Islet precursor cell (in vitro differentiated cells): Measurements from ENCODE around the gene TFCP2L1.

ENCODE experiments used
- DNase-seq: peaks from one replicate; pipeline ENCODE4 v3.0.0-alpha.2; 2018

Gene TFCP2L1

DNA sequence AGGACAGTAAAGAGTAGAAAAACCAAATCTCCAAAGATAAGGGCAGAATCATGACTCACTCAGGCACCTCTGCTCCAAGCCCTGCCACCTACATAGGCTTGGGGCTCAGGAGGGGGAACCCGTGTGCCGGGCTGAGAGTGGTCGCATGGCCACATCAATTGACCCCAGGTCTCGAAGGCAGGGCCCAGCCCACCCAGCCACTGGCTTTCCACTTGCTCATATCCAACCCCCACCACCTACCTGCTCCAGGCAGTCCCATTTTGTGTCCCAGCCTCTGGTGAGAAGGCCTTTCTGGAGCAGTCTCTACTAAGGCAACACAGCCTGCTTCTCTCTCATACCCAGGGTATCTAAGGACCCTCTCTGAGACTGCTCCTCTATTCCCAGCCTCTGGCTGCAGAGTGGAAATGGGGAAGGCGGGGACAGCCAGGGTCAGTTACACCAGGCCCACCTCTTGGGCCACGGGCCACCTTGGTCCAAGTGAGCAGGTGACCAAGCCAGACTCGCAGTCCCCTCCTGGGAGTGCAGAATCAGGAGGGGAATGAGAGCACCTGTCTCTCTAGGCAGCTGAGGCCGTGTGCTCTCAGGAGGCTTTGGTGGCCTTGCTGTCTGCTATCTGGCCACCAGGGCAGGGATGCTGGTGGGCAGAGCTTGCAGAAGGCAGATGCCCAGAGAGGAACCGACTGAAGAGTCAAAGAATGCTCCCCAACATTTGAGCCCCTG, 20.8 kb downstream of the TFCP2L1 start:
- DNase-seq = peak; percentile 40

DNA sequence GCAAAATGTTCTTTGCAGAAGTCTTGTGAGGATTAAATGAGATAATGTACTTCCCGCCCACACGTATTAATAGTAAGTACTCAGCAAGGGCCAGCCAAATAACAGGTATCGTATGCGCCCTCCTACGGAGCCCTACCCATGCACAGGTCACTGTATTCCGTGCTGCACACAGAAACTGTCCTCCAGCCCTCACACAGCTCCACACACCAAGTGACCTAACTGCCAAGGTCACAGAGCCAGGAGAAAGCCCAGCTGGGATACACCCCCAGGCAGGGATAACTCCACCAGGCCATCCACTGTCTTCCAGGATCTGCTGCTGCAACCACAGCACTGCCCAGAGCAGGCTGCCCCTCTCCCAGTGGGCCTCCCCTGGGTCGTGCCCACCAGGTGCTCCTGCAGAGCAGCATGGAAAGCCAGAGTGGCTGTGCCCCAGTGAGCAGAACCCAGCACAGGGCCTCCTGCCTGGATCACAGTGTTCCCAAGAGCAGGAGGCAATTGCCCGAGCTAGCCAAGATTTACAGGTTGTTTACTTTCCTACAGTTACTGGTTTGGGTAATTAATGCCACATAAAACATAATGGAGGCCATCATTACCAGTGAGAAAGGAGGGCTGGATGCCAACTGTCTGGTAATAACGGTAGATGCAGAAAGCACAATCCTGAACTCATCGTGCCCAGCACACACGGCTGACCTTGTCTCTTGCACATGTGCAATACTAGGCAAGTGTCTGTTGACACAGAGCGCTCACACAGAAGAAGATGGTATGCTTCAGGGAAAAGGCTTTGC, 24.4 kb downstream of the TFCP2L1 start:
- peak; percentile 52 for DNase-seq

DNA sequence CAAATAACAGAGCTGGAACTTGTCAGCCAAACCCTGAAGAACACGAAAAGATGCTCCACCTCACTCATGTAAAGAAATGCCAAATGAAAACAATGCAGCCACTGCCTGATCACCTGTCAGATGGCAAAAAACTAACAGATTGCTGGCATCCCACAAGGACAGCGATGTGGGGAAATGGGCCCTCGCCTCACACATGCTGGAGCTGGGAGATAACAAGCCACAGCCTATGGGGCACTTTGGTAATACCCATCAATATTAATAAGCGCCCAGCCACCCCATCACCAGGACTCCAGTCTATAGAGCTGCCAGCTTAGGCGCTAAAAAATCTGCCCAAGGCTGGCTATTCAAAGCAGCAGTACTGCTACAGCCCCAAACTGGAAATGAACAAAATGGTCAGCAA, 27.0 kb downstream of the TFCP2L1 start:
- DNase-seq = no peak

DNA sequence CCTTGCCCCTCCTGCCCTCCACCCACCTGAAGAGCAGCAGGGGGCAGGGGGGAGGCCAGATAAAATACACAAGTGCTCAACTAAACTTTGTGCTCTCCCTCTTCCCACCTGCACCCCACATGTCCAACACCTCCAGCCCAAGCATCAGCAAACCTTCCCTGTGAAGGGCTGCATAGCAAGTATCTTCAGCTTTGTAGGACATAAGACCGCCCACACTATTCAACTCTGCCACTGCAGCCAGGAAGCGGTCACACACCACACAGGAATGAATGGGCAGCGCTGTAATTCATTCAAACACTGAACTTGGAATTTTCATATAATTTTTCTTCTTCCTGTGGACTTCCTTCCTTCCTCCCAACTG, 27.5 kb downstream of the TFCP2L1 start:
- DNase-seq = peak; percentile 34

DNA sequence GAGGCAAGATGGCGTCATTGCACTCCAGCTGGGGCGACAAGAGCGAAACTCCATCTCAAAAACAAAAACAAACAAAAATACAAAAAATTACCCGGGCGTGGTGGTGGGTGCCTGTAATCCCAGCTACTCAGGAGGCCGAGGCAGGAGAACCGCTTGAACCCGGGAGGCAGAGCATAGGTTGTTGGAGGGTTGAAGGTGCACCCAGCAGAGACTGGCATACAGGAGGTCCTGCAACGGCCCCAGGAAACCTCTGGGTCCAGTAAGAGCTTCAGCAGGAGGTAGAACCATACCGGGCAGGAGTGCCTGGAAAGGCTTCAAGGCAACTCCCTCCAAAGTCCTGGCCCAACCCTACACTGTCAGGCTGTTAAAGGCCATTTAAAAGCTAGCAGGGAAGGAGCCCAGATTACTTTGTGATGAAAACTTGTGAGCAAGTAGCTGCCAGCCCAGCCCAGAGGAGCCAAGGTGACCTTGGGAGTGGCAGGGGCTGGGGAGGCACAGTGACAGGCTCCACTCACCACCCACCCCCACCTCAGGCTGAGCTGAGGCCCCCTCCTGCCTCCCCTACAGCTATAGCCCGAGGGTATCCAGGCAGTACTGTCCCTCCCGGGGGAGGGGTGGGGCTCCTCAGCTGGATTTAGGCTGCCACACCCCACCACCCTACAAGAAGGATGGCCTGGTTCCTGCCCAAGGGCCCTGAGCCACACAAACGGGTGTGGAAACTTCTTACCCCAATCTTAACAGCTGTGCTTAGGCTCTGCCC, 28.1 kb downstream of the TFCP2L1 start:
- peak; percentile 20 for DNase-seq

DNA sequence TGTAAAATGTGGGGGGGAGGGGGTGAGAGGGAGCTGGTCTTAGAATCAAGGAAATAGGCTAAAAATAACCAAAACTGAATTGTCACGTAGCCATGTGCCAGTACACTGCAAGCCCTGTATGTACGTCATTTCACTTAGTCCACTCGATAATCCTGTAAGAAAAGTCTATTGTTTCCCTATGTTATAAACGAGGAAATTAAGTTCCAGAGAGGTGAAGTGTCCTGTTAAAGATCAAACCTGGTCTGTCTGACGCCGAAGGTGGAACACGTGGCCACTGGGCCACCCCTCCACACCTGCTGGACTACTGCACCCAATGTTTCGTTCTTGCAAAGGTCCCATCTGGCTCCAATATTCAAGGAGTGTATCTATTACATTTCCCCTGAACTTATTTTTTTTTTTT, 29.6 kb downstream of the TFCP2L1 start:
- DNase-seq = peak; percentile 12

DNA sequence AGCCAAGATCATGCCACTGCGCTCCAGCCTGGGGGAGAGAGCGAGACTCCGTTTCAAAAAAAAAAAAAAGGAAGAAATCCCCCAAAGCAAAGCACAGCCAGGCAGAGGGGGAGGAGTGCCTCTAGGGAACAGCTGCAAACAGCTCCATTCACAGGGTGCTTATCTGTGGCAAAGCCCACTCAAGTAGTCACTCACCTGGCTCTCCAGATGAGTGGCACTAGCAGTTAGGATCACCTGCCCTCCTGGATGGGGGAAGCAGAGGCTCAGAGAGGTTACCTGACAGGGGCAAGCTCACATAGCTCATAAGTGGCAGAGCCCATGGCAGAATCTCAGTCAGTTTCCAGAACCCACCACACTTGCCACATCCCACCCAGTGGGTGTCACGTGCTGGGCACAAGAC, 30.3 kb downstream of the TFCP2L1 start:
- DNase-seq = peak; percentile 40

DNA sequence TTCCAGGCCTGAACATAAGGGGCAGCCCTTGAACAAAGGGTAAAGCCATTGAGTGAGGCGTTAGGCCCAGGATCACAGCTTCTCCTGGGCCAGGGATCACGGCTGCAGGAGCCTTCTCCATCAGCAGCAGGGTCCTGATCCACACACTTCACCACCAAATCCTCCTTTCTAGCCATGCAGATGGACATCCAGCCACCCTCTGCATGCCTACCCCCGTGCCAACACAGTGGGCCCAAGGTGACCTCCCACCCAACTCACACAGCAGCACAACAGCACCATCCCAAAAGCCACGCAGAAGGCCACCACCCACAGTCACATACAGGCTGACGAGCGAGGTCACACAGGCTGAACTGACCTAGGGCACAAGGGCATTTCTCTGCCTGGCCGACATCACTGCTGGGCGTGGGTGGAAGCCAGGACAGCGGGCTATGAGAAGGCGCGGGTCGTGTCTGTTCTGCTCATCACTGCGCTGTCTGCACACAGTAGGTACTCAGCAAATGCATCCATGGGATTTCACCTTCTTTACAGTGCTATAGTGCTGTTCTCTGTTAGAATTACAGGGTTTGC, 31.2 kb downstream of the TFCP2L1 start:
- peak; percentile 35 for DNase-seq

DNA sequence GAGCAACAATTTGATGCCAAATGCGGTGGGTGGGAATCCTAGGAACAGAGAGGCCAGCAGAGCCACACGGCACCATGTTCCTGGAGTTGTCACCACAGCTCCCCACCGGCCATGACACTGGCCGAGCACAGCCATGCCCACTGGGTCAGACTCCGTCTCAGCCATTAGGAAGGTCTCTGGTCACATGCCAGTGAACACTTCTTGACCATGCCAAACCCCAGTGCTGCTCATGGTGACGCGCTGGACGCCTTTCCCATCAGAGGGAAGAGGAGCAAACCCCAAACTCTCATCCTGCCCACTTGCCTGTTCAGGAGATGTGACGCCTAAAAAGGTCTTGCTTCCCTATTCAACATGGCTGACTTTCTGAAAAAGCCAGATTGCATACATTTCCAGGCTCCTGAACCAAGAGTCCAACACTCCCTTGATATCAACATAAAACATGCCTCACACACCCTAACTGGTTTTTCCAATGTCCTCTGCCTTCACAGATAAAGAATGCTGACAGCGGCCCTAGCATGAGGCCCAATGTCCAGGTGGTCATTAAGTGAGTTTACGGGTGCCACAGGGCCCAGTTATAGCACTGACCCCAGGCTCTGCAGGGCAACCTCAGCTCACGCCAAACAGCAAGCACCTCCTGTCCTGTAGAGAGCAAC, 31.9 kb downstream of the TFCP2L1 start:
- peak; percentile 24 for DNase-seq

DNA sequence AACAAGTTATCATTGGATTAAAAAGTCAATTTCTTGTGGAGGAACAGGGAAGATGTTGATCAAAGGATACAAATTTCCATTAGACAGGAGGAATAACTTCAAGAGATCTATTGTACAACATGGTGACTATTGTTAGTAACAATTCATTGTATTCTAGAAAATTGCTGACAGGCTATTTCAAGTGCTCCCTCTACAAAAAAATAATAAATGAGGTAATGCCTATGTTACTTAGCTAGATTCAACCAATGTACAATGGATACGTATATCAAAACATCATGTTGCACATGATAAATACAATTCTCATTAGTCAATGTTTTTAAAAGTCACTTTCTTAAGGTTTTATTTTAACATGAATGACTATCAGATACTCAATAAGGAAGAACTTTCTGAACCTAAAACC, 33.5 kb downstream of the TFCP2L1 start:
- no peak for DNase-seq

DNA sequence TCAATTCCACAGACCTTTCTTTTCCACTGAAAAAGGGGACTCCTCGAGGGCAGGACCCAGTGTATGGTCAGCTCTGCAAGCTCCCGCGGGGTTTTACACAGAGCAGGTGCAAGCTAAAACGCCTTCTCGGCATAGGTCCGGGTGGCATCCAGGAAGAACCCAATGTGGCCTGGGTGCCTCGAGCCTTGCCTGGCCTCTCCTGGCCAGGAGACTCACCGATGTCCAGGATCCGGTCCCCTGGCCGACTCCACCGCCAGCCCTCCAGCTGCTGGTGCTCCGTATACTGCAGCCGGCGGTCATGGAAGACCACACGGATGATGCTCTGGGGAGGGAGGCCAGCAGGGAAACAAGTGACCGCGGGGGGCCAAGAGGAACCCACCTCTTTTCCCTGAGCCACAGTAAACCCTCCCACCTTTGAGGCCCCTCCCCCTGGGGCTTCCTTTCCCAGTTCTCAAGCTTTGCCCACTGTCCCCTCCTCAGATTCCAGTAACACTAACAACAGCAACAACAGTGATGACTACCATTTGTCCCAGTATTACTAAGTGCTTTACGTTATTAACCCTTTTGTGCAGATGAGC, 36.1 kb downstream of the TFCP2L1 start:
- no peak for DNase-seq

DNA sequence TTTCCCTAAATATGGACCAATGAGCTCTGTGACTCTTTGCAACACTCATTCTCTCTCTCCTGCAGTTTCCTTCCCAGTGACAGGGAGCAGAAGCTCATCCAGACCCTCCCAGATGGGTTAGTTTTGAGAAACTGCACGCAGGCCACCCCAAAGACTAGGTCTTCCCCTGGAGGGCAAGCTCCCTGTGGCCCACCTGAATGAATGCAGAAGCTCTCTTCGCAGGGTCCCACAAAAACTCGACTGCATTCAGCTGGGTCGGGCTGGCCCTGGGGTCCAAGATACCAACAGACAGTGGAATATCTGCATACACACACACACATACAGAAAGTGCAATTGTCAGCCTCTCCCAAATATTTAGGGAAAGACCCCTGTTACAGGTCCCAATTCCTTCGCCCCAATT, 37.0 kb downstream of the TFCP2L1 start:
- no peak for DNase-seq

DNA sequence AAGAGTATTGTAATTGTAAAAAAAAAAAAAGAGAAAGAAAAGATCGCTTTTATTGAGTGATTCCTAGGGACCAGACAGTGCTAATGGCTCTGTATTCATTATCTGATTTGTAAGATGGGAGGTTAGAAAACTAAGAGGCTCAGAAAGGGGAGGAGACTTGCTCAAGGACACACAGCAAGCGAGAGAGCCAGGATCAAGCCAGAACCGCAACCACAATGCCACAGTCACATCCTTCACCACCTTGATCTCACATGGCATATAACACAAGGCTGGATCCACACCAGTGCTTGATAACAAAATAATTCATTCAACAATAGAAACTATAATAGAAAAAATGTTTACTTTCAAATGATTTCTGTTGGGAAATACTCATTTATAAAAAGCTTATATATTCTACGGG, 37.5 kb downstream of the TFCP2L1 start:
- no peak for DNase-seq

DNA sequence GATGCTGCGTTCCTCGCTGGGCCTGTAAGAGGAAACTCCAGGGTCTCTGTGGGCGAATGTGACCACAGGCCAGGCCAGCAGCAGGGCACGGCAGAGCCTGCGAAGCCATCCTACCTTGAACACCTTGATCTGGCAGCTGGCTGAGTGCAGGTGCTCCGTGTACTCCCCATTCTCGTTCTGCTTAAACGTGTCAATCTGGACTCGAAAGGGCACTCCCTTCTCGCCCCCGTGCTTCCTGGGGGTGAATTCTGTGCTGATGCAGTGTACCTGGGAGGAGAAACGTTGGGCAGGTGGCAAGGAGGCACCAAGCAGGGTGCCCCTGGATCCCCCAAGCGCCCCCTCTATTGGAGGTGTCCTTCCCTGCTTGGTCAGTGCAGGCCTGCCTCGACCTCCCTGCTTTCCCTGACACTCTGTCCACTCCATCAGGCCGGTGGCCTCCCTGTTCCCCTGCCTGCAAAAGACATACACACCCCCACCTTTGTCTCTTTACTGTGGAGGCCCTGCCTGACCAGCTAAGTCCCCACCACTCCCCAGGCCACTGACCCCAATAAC, 38.2 kb downstream of the TFCP2L1 start:
- no peak for DNase-seq

DNA sequence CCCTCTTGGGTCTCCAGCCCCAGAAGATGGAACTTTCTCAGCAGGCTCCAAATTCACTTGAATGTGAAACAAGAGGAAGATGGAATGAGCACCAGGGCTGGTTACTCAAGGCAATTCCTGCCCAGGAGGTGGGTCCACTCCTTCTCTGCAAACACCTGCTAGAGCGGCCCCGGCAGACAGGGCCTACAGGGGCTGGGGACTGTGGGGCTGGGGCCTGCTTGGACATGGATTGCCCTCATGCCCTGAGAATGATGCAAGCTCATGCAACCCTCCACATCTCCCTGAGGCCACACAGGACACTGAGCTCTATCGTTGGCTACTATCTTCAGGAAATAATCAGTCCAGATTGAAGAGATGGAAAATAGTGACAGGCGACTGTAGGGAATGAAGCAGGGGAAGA, 39.1 kb downstream of the TFCP2L1 start:
- DNase-seq = no peak

DNA sequence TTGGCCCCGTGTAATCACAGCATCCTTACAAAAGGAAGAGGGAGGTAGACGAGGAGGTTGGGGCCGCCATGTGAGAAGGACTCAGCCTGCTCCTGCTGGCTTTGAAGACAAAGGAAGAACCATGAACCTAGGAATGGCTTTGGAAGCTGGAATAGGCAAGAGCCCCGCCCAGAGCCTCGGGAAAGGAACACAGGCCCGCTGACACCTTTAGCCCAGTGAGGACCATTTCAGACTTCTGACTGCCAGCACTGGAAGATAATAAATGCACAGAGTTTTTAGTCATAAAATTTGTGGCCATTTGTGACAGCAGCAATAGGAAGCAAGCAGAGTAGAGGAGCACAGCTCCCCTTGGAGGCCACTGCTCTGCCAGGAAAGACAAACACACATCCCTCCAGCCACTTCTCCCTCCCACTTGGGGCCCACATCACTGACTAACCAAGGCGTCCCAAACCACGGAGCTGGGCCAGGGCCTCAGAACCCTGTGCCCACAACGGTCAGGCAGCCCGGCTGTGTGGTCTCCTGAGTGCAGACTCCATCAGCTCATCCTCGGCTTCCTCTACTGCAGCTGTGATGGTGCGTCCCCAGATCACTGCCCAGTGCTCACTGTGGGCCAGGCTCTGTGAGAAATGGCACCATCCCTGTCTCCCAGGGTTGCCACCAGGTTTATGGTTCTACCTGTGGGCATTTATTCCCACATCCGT, 39.7 kb downstream of the TFCP2L1 start:
- DNase-seq = no peak

DNA sequence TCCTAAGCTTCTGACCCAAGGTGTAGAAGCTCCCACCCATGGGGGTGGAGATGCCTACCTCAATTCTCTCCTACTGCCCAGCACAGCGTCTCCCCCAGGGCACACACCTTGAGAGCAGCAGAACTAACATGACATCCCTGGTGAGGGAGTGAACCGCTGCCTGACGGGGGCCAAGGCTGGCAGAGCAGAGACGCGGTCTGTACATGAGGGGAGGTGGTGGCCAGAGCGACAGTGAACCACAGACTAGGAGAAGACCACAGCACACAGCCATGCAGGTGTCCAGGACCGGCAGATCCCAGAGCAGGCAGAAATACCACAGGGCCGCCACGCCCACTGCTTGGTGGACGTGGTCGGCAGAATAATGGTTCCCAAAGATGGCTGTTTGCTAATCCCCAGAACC, 40.4 kb downstream of the TFCP2L1 start:
- DNase-seq = no peak

DNA sequence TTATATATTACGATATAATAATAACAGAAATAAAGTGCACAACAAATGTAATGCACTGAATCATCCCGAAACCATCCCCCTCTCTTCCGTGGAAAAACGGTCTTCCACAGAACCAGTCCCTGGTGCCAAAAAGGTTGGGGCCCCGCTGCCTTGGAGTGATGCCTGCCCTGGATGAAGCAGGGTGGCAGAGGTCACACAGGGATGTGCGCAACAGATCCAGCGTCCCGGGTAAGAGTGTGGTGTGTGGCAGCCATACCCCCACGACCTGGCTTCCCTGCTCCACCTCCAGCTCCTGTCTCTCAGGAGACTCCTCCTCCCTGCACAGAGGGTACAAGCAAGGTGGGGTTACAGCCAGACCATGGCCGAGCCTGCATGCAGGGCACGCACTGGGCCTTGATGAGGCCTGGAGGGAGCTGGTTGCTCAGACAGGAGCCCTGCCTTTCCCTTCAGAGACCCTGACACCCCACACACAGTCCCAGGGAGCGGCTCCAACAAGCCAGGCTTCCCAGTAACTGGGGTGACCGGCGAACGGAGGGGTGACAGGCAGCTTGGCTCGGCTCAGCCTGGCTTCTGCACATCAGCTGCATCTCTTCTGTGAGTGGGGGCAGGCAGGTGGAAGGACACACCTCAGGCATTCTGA, 41.1 kb downstream of the TFCP2L1 start:
- no peak for DNase-seq

DNA sequence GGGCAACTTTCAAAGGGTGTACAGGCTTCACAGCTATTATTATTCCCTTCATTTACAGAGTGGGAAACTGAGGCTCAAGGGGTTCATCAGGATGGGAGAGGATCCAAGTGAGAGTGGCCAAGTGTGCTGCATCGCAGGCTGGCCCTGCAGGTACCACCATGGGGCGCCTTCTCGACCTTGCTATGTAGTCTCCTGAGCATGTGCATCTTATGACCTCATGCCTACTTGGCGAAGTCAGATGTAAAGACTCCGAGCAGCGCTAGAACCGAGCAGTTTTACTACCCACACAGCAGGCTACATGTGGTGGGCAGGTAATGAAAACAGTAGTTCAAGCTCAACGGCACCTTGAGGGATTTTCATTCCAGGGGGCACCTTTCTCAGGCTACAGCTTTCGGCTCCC, 42.0 kb downstream of the TFCP2L1 start:
- DNase-seq = no peak

DNA sequence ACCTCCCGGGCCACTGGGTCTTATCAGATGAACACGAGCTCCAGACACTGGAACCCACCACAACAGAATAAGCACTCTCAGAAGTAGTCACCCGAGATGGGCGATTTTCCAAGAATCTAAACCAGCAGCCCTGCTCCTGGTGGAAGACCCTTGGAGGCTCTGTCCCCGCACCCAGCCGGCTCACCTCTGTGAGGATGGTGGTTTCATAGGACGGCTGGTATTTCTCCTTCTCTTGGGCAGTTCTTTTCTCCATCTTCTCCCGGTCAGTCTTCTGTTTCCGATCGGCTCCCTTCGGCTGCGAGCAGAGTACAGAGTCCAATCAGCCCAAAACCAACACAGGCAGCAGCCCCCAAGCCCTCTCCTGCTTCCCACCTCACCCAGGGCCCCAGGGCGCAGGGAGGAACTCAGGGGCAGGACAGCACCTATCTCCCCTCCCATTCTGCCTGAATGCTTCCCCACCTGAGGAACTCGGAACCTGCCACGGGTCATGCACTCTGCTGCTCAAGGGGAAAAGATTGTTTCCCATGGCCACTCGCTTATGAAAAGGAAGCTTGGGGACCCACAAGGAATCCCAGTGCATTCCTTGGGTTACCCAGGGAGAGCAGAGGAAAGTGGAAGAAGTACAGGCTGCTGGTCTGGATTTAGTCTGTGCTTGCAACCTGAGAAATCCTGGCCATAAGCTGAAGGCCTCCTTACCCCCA, 42.7 kb downstream of the TFCP2L1 start:
- no peak for DNase-seq

DNA sequence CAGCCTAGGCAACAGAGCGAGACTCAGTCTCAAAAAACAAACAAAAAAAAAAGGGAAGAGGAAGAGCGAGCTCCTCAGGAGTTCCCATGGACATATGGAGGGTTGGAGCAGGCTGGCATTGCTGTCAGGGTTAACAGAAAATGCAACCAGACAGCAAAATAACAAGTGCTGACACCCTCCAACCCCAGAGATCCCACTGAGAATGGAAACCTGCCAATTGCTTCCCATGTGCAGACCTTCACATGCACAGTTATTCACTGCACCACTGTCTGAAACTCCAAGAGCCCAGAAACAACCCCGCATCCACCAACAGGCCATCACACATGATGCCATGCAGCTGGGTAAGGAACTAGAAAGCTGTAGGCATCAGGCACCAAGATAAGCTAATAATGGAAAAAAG, 43.5 kb downstream of the TFCP2L1 start:
- no peak for DNase-seq
